Neural cell (in vitro differentiated cells): ENCODE results near the gene C4BPA. TPM values are rescaled to one million over a fixed set of nuclear protein-coding genes. Genes with fewer than 3 reads are reported as not detected.

Source experiments
- H2AFZ ChIP-seq: fragments of 200-600, 300-800 bp; sonication (generic), shearing (Covaris generic); 2 replicates; pipeline ENCODE4 v1.6.0; 2014; ENCODE audit warnings: low read depth, mild to moderate bottlenecking, antibody characterized with exemption, low read length, moderate library complexity
- H3F3A ChIP-seq: fragments of 200-600 bp; shearing (Covaris generic); 2 replicates; pipeline ENCODE4 v1.6.1; 2016; ENCODE audit warnings: mild to moderate bottlenecking, moderate library complexity, mixed read lengths, antibody characterized with exemption, low read length; ENCODE audit not compliant: insufficient read depth, poor library complexity, severe bottlenecking
- H3K27ac ChIP-seq: fragments of 200-600, 300-800 bp; sonication (generic), shearing (Covaris generic); 2 replicates; pipeline ENCODE4 v1.5.1; 2014; ENCODE audit warnings: mild to moderate bottlenecking, low read length, moderate library complexity
- H3K27me3 ChIP-seq: fragments of 300-800, 200-600 bp; sonication (generic), shearing (Covaris generic); 2 replicates; pipeline ENCODE4 v1.6.0; 2014; ENCODE audit warnings: mild to moderate bottlenecking, low read depth, low read length, moderate library complexity; ENCODE audit not compliant: insufficient read depth
- H3K36me3 ChIP-seq: fragments of 300-800, 200-600 bp; sonication (generic), shearing (Covaris generic); 2 replicates; pipeline ENCODE4 v1.5.1; 2014; ENCODE audit warnings: mild to moderate bottlenecking, antibody characterized with exemption, low read length, moderate library complexity; ENCODE audit not compliant: insufficient read depth
- H3K4me2 ChIP-seq: fragments of 300-800, 200-600 bp; sonication (generic), shearing (Covaris generic); 2 replicates; pipeline ENCODE4 v1.6.0; 2014; ENCODE audit warnings: mild to moderate bottlenecking, low read length
- H3K4me3 ChIP-seq: fragments of 300-800, 200-600 bp; sonication (generic), shearing (Covaris generic); 2 replicates; pipeline ENCODE4 v1.5.1; 2014; ENCODE audit warnings: mild to moderate bottlenecking, low read length, moderate library complexity
- H3K79me2 ChIP-seq: fragments of 200-600 bp; shearing (Covaris generic); replicated peaks from 2 replicates; pipeline ENCODE4 v1.6.0; 2014; ENCODE audit warnings: mild to moderate bottlenecking, low read length, moderate library complexity; ENCODE audit not compliant: insufficient read depth
- H3K9ac ChIP-seq: fragments of 300-800, 200-600 bp; sonication (generic), shearing (Covaris generic); 2 replicates; pipeline ENCODE4 v1.6.1; 2016; ENCODE audit warnings: mild to moderate bottlenecking, low read length, mixed read lengths
- H3K9me2 ChIP-seq: fragments of 200-600 bp; shearing (Covaris generic); 2 replicates; pipeline ENCODE4 v1.6.1; 2016; ENCODE audit warnings: mild to moderate bottlenecking, low read length, mixed read lengths; ENCODE audit not compliant: insufficient read depth
- H3K9me3 ChIP-seq: fragments of 200-600, 300-800 bp; sonication (generic), shearing (Covaris generic); 2 replicates; pipeline ENCODE4 v1.6.1; 2016; ENCODE audit warnings: mild to moderate bottlenecking, mixed run types, low read length, moderate library complexity, mixed read lengths
- H4K20me1 ChIP-seq: fragments of 200-600 bp; shearing (Covaris generic); 2 replicates; pipeline ENCODE4 v1.6.1; 2016; ENCODE audit warnings: mild to moderate bottlenecking, mixed run types; ENCODE audit not compliant: insufficient read depth
- EP300 ChIP-seq: fragments of 450-650 bp; conservative IDR thresholded peaks from 2 replicates; pipeline ENCODE4 v1.6.1; 2014; ENCODE audit warnings: antibody characterized with exemption, mild to moderate bottlenecking, moderate library complexity; ENCODE audit not compliant: poor library complexity, severe bottlenecking
- EZH2 ChIP-seq: fragments of 200-600, 300-800 bp; shearing (Covaris generic), sonication (generic); IDR thresholded peaks from 2 replicates; pipeline ENCODE4 v1.6.1; 2014; ENCODE audit warnings: antibody characterized with exemption, low read length, borderline replicate concordance, mild to moderate bottlenecking; ENCODE audit not compliant: insufficient read depth, poor library complexity, severe bottlenecking
- MXI1 ChIP-seq: fragments of 450-650 bp; conservative IDR thresholded peaks from 2 replicates; pipeline ENCODE4 v1.6.1; 2014; ENCODE audit warnings: antibody characterized with exemption, mild to moderate bottlenecking; ENCODE audit not compliant: poor library complexity, severe bottlenecking
- POLR2AphosphoS5 ChIP-seq: IDR thresholded peaks from 2 replicates; pipeline ENCODE4 v1.6.1; 2012
- RAD21 ChIP-seq: fragments of 450-650 bp; conservative IDR thresholded peaks from 2 replicates; pipeline ENCODE4 v1.6.1; 2014; ENCODE audit warnings: antibody characterized with exemption, mild to moderate bottlenecking, moderate library complexity
- SMC3 ChIP-seq: fragments of 450-650 bp; conservative IDR thresholded peaks from 2 replicates; pipeline ENCODE4 v1.6.1; 2014; ENCODE audit warnings: antibody characterized with exemption, mild to moderate bottlenecking, moderate library complexity; ENCODE audit not compliant: poor library complexity
- TAF1 ChIP-seq: IDR thresholded peaks from 2 replicates; pipeline ENCODE4 v1.6.1; 2012; ENCODE audit warnings: low read depth
- polyA plus RNA-seq: library from polyadenylated mRNA; depleted of rRNA; stranded (reverse); fragments of >200 nt; gene quantifications from 2 replicates; pipeline ENCODE4 v1.2.3, GENCODE V29; 2014
- TF ChIP-seq, protein P1 (sequence below): fragments of 450-650 bp; IDR thresholded peaks from 2 replicates; pipeline ENCODE4 v1.5.1; 2014; ENCODE audit warnings: antibody characterized with exemption, mild to moderate bottlenecking, moderate library complexity; ENCODE audit not compliant: poor library complexity, severe bottlenecking
- TF ChIP-seq, protein P2 (sequence below): IDR thresholded peaks from 2 replicates; pipeline ENCODE4 v1.6.1; 2012; ENCODE audit warnings: borderline replicate concordance

Gene C4BPA
- polyA plus RNA-seq, 1 donor from 2014 or later: not detected

DNA sequence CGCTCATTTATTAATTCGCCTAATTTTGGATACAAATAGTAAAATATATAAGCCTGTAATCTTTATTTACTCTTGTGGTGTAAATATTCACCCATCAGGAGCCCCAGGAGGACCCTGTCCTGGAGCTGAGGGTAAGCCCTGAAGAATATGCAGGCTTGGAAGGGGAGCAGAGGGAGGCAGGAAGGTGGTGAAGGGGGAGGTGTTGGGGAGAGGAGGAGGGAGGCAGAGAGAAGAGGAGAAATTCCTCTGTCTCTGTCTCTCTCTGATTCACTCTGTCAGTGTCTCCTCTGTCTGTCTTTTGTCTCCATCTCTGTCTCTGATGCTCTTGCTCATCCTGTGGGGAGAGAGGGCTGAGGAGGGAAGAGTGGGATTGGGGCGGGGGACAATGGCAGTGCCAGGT, 18.1 kb upstream of the C4BPA start:
- TF ChIP-seq MXI1 (no peak), EZH2 (no peak), POLR2AphosphoS5 (no peak), SMC3 (no peak), TAF1 (no peak), RAD21 (no peak), EP300 (no peak)
- TF ChIP-seq, protein P1, sequence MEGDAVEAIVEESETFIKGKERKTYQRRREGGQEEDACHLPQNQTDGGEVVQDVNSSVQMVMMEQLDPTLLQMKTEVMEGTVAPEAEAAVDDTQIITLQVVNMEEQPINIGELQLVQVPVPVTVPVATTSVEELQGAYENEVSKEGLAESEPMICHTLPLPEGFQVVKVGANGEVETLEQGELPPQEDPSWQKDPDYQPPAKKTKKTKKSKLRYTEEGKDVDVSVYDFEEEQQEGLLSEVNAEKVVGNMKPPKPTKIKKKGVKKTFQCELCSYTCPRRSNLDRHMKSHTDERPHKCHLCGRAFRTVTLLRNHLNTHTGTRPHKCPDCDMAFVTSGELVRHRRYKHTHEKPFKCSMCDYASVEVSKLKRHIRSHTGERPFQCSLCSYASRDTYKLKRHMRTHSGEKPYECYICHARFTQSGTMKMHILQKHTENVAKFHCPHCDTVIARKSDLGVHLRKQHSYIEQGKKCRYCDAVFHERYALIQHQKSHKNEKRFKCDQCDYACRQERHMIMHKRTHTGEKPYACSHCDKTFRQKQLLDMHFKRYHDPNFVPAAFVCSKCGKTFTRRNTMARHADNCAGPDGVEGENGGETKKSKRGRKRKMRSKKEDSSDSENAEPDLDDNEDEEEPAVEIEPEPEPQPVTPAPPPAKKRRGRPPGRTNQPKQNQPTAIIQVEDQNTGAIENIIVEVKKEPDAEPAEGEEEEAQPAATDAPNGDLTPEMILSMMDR: no peak
- TF ChIP-seq, protein P2, sequence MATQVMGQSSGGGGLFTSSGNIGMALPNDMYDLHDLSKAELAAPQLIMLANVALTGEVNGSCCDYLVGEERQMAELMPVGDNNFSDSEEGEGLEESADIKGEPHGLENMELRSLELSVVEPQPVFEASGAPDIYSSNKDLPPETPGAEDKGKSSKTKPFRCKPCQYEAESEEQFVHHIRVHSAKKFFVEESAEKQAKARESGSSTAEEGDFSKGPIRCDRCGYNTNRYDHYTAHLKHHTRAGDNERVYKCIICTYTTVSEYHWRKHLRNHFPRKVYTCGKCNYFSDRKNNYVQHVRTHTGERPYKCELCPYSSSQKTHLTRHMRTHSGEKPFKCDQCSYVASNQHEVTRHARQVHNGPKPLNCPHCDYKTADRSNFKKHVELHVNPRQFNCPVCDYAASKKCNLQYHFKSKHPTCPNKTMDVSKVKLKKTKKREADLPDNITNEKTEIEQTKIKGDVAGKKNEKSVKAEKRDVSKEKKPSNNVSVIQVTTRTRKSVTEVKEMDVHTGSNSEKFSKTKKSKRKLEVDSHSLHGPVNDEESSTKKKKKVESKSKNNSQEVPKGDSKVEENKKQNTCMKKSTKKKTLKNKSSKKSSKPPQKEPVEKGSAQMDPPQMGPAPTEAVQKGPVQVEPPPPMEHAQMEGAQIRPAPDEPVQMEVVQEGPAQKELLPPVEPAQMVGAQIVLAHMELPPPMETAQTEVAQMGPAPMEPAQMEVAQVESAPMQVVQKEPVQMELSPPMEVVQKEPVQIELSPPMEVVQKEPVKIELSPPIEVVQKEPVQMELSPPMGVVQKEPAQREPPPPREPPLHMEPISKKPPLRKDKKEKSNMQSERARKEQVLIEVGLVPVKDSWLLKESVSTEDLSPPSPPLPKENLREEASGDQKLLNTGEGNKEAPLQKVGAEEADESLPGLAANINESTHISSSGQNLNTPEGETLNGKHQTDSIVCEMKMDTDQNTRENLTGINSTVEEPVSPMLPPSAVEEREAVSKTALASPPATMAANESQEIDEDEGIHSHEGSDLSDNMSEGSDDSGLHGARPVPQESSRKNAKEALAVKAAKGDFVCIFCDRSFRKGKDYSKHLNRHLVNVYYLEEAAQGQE: no peak
- no peak overlapping the region for H2AFZ ChIP-seq
- no peaks in the 10 kb centered on the region for H4K20me1 ChIP-seq

DNA sequence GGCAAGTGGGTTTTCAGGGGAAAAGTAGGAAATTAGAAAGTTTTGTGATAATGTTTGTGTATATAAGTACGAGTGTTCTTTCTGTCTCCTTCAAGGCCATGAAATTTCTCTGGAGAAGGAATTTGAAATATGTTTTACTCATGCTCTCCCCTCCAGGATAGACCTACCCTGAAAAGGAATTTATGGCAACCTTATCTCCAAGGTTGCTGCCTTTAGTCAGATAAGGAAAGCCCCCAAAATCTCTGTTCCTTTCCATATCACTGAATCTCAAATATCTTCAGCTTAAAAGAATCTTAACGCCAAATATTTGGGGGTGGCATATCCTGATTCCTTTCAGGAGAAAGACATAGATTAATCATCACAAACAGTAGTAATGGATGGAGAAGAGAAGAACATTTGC, 15.9 kb upstream of the C4BPA start:
- no peak overlapping the region for H2AFZ ChIP-seq
- H3K9ac ChIP-seq: no peak overlapping the region
- H4K20me1 ChIP-seq: no peaks in the 10 kb centered on the region
- no peaks in the 10 kb centered on the region for H3K79me2 ChIP-seq
- H3K4me3 ChIP-seq: no peak overlapping the region
- H3K36me3 ChIP-seq: no peaks in the 10 kb centered on the region
- H3K9me2 ChIP-seq: no peaks in the 10 kb centered on the region
- H3K27me3 ChIP-seq: no peaks in the 10 kb centered on the region
- H3K27ac ChIP-seq: no peak overlapping the region
- TF ChIP-seq POLR2AphosphoS5: no peak
- TF ChIP-seq, protein P1: no peak
- TF ChIP-seq EP300: no peak
- TF ChIP-seq, protein P2: no peak
- TF ChIP-seq EZH2: no peak
- TF ChIP-seq TAF1: no peak
- TF ChIP-seq SMC3: no peak
- no peak for TF ChIP-seq RAD21
- TF ChIP-seq MXI1: no peak
- H3K4me2 ChIP-seq: no peak overlapping the region
- H3K9me3 ChIP-seq: no peaks in the 10 kb centered on the region
- H3F3A ChIP-seq: no peaks in the 10 kb centered on the region

More for the DNA sequence above, 18.1 kb upstream of the C4BPA start:
- Histone ChIP-seq H3K27me3 (no peaks in the 10 kb centered on the region), H3K9me3 (no peaks in the 10 kb centered on the region), H3K4me2 (no peak overlapping the region), H3K9ac (no peak overlapping the region), H3K9me2 (no peaks in the 10 kb centered on the region), H3K27ac (no peak overlapping the region), H3K36me3 (no peaks in the 10 kb centered on the region), H3K4me3 (no peak overlapping the region), H3K79me2 (no peaks in the 10 kb centered on the region), H3F3A (no peaks in the 10 kb centered on the region)
